IPS DF 19.7 (cell line): Measurements from ENCODE around the gene SUSD4.
"Not testable (repeated sequence)": the region's sequence is repeated elsewhere in the genome, so short reads cannot be mapped to it uniquely, and the experiment has no call there.

Experiments
- DNase-seq: peaks from one replicate; pipeline ENCODE4 v3.0.0-alpha.2; 2013; ENCODE audit warnings: low read depth, low spot score

Gene SUSD4

GRCh38 chr1:223363856-223364684 is at the start of gene SUSD4:
TSS of gene SUSD4 (minus strand) at chr1:223364176. CDS start at chr1:223363425, 751 bp downstream.
- DNase-seq: no peak

GRCh38 chr1:223413216-223413615 is 49.2 kb upstream of the SUSD4 start:
- DNase-seq: no peak

GRCh38 chr1:223411710-223412109 is 47.7 kb upstream of the SUSD4 start:
- DNase-seq: no peak

- DNase-seq: no peak
These were observed 47.3 kb upstream of the SUSD4 start for GRCh38 chr1:223411309-223411708.

- no peak for DNase-seq
These were observed 46.1 kb upstream of the SUSD4 start for GRCh38 chr1:223410036-223410435.

- DNase-seq: no peak
These were observed 41.5 kb upstream of the SUSD4 start for GRCh38 chr1:223405507-223405906.

GRCh38 chr1:223403184-223403815 is 39.3 kb upstream of the SUSD4 start:
- DNase-seq: no peak

- DNase-seq: no peak
These were observed 38.8 kb upstream of the SUSD4 start for GRCh38 chr1:223402790-223403142.

GRCh38 chr1:223401873-223402789 is 38.2 kb upstream of the SUSD4 start:
- no peak for DNase-seq

- not testable (repeated sequence) for DNase-seq
These were observed 35.4 kb upstream of the SUSD4 start for GRCh38 chr1:223399393-223399792.

- DNase-seq: no peak
These were observed 30.7 kb upstream of the SUSD4 start for GRCh38 chr1:223394706-223395105.

GRCh38 chr1:223394242-223394641 is 30.3 kb upstream of the SUSD4 start:
- no peak for DNase-seq

GRCh38 chr1:223393275-223394214 is 29.6 kb upstream of the SUSD4 start, which contains the start of gene CCDC185:
TSS of gene CCDC185 (plus strand) at chr1:223393415. CDS start at chr1:223393476, 61 bp downstream.
- DNase-seq: no peak

GRCh38 chr1:223390618-223391017 is 26.6 kb upstream of the SUSD4 start:
- DNase-seq: no peak

- DNase-seq: no peak
These were observed 22.0 kb upstream of the SUSD4 start for GRCh38 chr1:223386013-223386412.

GRCh38 chr1:223378754-223379153 is 14.8 kb upstream of the SUSD4 start:
- DNase-seq: no peak

- no peak for DNase-seq
These were observed 10.2 kb upstream of the SUSD4 start for GRCh38 chr1:223374064-223374610.

- DNase-seq: no peak
These were observed 858 bp upstream of the SUSD4 start for GRCh38 chr1:223364685-223365382.

GRCh38 chr1:223363057-223363855 is 720 bp downstream of the SUSD4 start:
- DNase-seq: no peak
